RWPE2 (cell line): ENCODE results near the gene PPBP.
A peak's percentile ranks its signal among the peaks of the same experiment; 100 is the strongest.

Experiments used
- ATAC-seq: fragments of 200-7000 bp; cut with Tn5 transposase; 3 replicates; pipeline ENCODE4 v1.9.1; 2021; ENCODE audit warnings: low read depth
- DNase-seq: peaks from one replicate; pipeline ENCODE4 v3.0.0-alpha.2; 2020; ENCODE audit warnings: low spot score
- H3K27ac ChIP-seq: fragments of 450-650 bp; 2 replicates; pipeline ENCODE4 v1.5.1; 2017; ENCODE audit warnings: mild to moderate bottlenecking; ENCODE audit not compliant: poor library complexity, severe bottlenecking
- H3K27me3 ChIP-seq: fragments of 250-450 bp; sonication (Bioruptor Pico); 2 replicates; pipeline ENCODE4 v1.5.1; 2021; ENCODE audit warnings: mild to moderate bottlenecking, moderate library complexity; ENCODE audit not compliant: insufficient read depth, poor library complexity, severe bottlenecking
- H3K36me3 ChIP-seq: fragments of 250-450 bp; sonication (Bioruptor Pico); 2 replicates; pipeline ENCODE4 v1.5.1; 2020; ENCODE audit warnings: low read depth, mild to moderate bottlenecking, moderate library complexity
- H3K4me1 ChIP-seq: fragments of 250-450 bp; sonication (Bioruptor Pico); 2 replicates; pipeline ENCODE4 v1.5.1; 2021; ENCODE audit warnings: mild to moderate bottlenecking, moderate library complexity; ENCODE audit not compliant: insufficient read depth, poor library complexity, severe bottlenecking
- H3K4me3 ChIP-seq: fragments of 250-450 bp; sonication (Bioruptor Pico); 2 replicates; pipeline ENCODE4 v1.5.1; 2021; ENCODE audit warnings: mild to moderate bottlenecking, moderate library complexity; ENCODE audit not compliant: severe bottlenecking
- H3K9me3 ChIP-seq: fragments of 250-450 bp; sonication (Bioruptor Pico); 2 replicates; pipeline ENCODE4 v1.5.1; 2021; ENCODE audit warnings: mild to moderate bottlenecking, moderate library complexity; ENCODE audit not compliant: severe bottlenecking
- TF ChIP-seq, protein P1 (sequence below): fragments of 450-650 bp; IDR thresholded peaks from one replicate; pipeline ENCODE4 v1.5.1; 2017; ENCODE audit warnings: mild to moderate bottlenecking, moderate library complexity; ENCODE audit not compliant: poor library complexity, severe bottlenecking

PPBP gene

DNA sequence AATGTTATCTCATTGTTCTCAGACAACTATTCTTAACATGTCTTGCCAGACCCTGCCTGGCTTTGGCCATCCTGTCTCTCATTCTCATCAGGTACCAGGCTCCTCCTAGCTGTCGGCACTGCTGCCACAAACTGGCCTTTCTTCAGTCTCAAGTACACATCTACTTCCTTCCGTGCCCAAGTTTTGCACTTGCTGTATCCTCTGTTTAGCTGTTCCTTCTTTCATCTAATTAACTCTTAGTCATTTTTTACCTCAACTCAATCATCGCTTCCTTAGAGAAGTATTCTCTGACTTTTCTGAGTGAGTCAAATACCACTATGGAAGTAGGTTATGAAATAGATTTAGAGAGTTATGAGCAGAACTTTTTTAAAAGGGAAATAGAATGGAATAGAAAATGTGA lies 30.8 kb upstream of the PPBP start:
- H3K9me3 ChIP-seq, result peaks cover 4% of the 10 kb centered on the region
- DNase-seq, result no peak
- H3K27me3 ChIP-seq, result no peaks in the 10 kb centered on the region
- no peak overlapping the region for H3K27ac ChIP-seq
- no peaks in the 10 kb centered on the region for H3K36me3 ChIP-seq
- no peak overlapping the region for H3K4me3 ChIP-seq
- TF ChIP-seq, protein P1, sequence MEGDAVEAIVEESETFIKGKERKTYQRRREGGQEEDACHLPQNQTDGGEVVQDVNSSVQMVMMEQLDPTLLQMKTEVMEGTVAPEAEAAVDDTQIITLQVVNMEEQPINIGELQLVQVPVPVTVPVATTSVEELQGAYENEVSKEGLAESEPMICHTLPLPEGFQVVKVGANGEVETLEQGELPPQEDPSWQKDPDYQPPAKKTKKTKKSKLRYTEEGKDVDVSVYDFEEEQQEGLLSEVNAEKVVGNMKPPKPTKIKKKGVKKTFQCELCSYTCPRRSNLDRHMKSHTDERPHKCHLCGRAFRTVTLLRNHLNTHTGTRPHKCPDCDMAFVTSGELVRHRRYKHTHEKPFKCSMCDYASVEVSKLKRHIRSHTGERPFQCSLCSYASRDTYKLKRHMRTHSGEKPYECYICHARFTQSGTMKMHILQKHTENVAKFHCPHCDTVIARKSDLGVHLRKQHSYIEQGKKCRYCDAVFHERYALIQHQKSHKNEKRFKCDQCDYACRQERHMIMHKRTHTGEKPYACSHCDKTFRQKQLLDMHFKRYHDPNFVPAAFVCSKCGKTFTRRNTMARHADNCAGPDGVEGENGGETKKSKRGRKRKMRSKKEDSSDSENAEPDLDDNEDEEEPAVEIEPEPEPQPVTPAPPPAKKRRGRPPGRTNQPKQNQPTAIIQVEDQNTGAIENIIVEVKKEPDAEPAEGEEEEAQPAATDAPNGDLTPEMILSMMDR, result no peak
- ATAC-seq, result no peak
- H3K4me1 ChIP-seq, result peaks cover 18% of the 10 kb centered on the region

DNA sequence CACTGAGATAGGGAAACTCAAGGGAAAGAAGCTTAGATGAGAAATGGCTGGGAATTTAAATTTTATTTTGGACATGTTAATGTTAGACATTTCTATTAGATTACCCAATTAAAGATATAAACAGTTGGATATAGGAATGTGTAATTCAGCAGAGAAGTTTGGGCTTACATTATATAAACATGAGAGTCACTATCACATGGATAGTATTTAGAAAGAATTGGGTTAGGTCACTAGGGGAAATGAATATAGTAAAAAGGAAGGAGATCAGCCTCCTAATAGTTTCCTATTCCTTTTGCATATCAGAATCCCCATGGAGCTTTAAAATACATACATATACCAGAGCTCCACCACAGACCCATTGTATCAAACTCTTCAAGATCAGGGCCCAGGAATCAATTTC lies 30.1 kb upstream of the PPBP start:
- H3K4me3 ChIP-seq, result no peak overlapping the region
- no peaks in the 10 kb centered on the region for H3K27me3 ChIP-seq
- TF ChIP-seq, protein P1, result no peak
- peaks cover 18% of the 10 kb centered on the region for H3K4me1 ChIP-seq
- no peak overlapping the region for H3K27ac ChIP-seq
- no peaks in the 10 kb centered on the region for H3K36me3 ChIP-seq
- H3K9me3 ChIP-seq, result peaks cover 4% of the 10 kb centered on the region
- DNase-seq (no peak), ATAC-seq (no peak)

DNA sequence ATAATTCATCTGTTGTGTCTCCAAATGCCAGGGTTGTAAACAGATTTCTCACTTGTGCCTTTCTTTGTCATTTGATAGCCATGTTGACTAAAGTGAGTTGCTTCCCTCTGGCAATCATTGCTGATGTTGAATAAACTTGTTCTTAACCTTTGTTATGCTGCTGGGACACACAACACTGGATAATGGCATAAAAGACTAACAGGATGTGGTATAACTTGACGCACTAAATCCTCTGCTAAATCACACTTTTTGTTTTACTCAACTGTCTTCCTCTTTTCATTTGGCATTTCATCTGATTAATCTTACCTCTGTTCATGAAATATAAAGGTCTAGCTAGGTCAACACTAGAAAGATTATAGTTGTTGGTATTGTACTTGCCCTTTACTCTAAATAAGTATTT lies 28.1 kb upstream of the PPBP start:
- TF ChIP-seq, protein P1, result no peak
- H3K9me3 ChIP-seq, result peaks cover 4% of the 10 kb centered on the region
- no peaks in the 10 kb centered on the region for H3K27me3 ChIP-seq
- no peaks in the 10 kb centered on the region for H3K36me3 ChIP-seq
- ATAC-seq (peak; percentile 73; the same call in 2 of the 3 replicates), DNase-seq (no peak)
- peak overlapping the region; percentile 43 for H3K27ac ChIP-seq
- peaks cover 18% of the 10 kb centered on the region for H3K4me1 ChIP-seq
- H3K4me3 ChIP-seq, result no peak overlapping the region

DNA sequence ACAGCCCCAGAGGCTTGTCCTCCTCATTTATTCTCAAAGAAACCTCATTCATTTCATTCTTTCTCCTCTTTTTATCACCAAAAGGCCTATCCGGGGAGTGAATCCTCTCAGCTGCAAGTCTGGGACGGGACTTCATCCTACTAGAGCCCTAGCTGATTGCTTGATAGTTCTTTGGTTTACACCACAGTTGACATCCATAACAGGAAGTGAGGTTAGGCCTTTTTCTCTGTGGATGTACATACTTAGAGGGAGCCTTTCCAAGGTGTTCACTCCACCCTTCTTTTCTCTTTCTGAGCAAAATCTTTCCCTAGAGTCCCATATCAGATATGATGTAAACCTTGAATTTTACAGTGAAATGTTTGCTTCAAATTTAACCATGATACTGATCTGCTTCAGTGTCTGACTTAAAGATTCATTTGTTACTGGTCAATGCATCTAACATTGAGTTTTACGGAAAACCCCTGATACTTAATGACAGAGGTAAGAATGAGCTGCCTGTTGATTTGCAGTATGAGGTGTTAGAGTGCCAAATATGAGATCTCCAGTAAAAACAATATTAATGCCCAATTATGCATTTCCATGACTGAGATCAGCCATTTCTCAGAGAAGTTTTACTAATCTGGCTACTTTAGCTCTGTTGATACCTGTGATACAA lies 27.3 kb upstream of the PPBP start:
- H3K4me3 ChIP-seq, result no peak overlapping the region
- H3K27ac ChIP-seq, result peak overlapping the region; percentile 43
- no peak for ATAC-seq

DNA sequence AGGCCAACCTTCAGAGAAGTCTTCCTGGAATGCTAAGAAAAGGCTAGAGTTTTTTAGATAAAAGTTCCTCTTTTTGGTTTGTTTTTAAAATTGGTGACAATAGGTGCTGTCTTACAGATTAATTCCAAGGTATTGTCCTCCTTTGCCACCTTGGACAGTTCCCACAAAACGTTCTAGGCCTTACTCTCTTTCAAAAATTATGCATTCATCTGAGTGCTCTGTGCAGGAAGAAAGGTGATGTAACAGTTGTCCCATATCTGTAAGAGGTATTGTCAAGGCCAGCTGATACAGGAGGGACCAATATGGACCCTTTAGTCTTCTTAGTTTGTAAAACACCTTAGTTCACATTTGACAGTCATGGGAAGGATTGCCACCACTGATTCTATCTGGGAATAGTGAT lies 26.3 kb upstream of the PPBP start:
- peaks cover 18% of the 10 kb centered on the region for H3K4me1 ChIP-seq
- no peak for ATAC-seq

More for the DNA sequence above, 27.3 kb upstream of the PPBP start:
- Histone ChIP-seq H3K4me1 (peaks cover 18% of the 10 kb centered on the region), H3K36me3 (no peaks in the 10 kb centered on the region), H3K27me3 (no peaks in the 10 kb centered on the region), H3K9me3 (peaks cover 4% of the 10 kb centered on the region)
- TF ChIP-seq, protein P1, result no peak
- DNase-seq, result no peak

More for the DNA sequence above, 26.3 kb upstream of the PPBP start:
- Histone ChIP-seq H3K27me3 (no peaks in the 10 kb centered on the region), H3K36me3 (no peaks in the 10 kb centered on the region), H3K27ac (no peak overlapping the region), H3K4me3 (no peak overlapping the region), H3K9me3 (peaks cover 4% of the 10 kb centered on the region)
- no peak for DNase-seq
- TF ChIP-seq, protein P1, result no peak
